NCI-H82 treated with DMSO at 0.1 percent for 48 hours (cell line): Measurements from ENCODE around the gene NDRG4.
"Not testable (repeated sequence)": the region's sequence is repeated elsewhere in the genome, so short reads cannot be mapped to it uniquely, and the experiment has no call there.

Experiments used
- DNase-seq: peaks from one replicate; lab custom pipeline; 2025; ENCODE audit not compliant: unreplicated experiment; lab: John Stamatoyannopoulos, UW

The NDRG4 gene

GRCh38 chr16:58464916-58465731 lies 34.8 kb upstream of the NDRG4 start:
- DNase-seq: no peak

- no peak for DNase-seq
Observed at GRCh38 chr16:58465817-58466216, 34.1 kb upstream of the NDRG4 start.

- DNase-seq: no peak
Observed at GRCh38 chr16:58466396-58466795, 33.5 kb upstream of the NDRG4 start.

GRCh38 chr16:58467905-58468304 lies 32.0 kb upstream of the NDRG4 start:
- no peak for DNase-seq

GRCh38 chr16:58471209-58471975 lies 28.6 kb upstream of the NDRG4 start:
- DNase-seq: no peak

- DNase-seq: no peak
Observed at GRCh38 chr16:58472266-58472665, 27.7 kb upstream of the NDRG4 start.

- no peak for DNase-seq
Observed at GRCh38 chr16:58472827-58473226, 27.1 kb upstream of the NDRG4 start.

GRCh38 chr16:58474296-58474695 lies 25.6 kb upstream of the NDRG4 start:
- DNase-seq: no peak

GRCh38 chr16:58475091-58475619 lies 24.8 kb upstream of the NDRG4 start:
- no peak for DNase-seq

GRCh38 chr16:58476791-58477190 lies 23.2 kb upstream of the NDRG4 start:
- no peak for DNase-seq

GRCh38 chr16:58478427-58478826 lies 21.5 kb upstream of the NDRG4 start:
- no peak for DNase-seq

GRCh38 chr16:58481226-58481869 lies 18.6 kb upstream of the NDRG4 start:
- no peak for DNase-seq

- DNase-seq: no peak
Observed at GRCh38 chr16:58481931-58482330, 18.0 kb upstream of the NDRG4 start.

- DNase-seq: no peak
Observed at GRCh38 chr16:58485184-58485887, 14.6 kb upstream of the NDRG4 start.

- peak; percentile 65 for DNase-seq
Observed at GRCh38 chr16:58487566-58488351, 12.2 kb upstream of the NDRG4 start.

- DNase-seq: no peak
Observed at GRCh38 chr16:58488531-58488930, 11.4 kb upstream of the NDRG4 start.

- DNase-seq: no peak
Observed at GRCh38 chr16:58490065-58490464, 9.9 kb upstream of the NDRG4 start.

GRCh38 chr16:58490539-58490938 lies 9.4 kb upstream of the NDRG4 start:
- DNase-seq: not testable (repeated sequence)

GRCh38 chr16:58492066-58492465 lies 7.9 kb upstream of the NDRG4 start:
- no peak for DNase-seq

GRCh38 chr16:58492735-58493134 lies 7.2 kb upstream of the NDRG4 start:
- DNase-seq: no peak
